Myometrial cell (primary cell): ENCODE measurements around the gene SLC23A1. TPM values are rescaled to one million over a fixed set of nuclear protein-coding genes. Genes with fewer than 3 reads are reported as not detected.

Source experiments
- total RNA-seq: library from RNA; depleted of rRNA; stranded (reverse); fragments of >200 nt; gene quantifications from 2 replicates; pipeline ENCODE4 v1.2.3, GENCODE V29; 2015

The SLC23A1 gene
- total RNA-seq, result not detected in 2 replicates

DNA sequence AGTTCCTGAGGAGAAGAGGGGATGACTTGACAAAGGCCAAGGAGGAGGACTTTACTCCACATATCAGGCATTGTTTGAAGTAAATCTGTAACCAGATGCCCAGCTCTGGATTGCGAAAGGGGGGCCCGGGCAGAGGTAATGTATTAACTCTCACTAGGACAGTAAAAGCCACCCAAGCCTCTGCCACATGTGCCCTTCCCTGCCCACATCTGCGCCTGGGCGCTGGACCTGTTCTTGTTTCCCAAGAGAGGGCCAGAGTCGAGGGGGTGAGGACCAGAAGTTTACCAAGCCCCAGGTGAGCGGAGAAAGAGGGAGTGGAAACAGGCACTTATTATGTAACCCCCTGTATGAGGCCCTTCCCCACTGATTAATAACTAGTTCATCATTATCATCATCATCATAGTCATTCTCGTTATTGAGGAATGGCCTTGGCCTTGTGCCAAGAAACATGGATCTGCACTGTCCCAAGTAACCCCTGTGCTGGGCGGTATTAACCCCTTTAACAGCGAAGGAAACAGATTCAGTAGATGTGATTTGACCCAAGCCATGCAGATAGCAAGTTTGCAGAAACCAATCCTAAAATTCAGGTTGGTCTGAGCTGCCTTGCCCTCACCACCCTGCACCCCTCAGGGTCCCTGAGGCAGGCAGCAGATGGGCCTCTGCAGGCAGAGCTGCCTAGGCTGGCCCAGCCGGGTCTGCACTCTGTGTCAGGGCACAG is at the start of gene SLC23A1:
SLC23A1 (minus strand) TSS at position 23 of the 718 bp plus-strand sequence. CDS start 44 bp downstream, outside the sequence.

DNA sequence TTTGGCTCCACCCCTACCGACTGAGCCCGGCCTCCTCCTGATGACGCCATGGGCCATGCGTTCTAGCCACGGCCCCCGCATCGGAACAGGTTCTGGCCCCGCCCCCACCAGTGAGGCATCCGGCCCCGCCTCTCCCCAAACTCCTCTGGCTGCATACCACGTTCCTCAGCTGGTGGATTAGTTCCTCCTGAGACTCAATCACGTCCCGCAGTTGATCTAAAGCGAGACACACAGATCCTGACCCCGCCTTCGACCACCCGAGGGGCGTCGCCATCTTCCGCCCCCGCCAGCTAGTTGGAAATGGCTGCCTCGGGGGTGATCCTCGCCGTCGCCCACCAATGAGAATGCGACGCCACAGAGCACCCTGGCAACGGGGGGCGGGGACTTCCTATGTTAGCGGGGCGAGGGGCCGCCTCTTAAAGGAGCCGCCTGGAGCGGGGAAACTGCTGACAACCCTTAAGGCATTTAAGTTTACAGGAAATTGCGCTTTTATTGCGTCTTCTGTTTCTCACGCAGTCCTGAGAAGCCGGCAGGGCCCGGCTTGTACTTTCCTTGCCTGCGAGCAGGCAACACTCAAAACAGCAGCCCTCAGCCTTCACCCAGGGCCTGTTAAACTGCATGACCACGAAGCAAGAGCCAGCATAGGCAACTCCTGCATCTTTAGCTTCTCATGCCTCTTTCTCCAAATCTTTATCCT is 20.8 kb upstream of the SLC23A1 start, which contains the start of gene SPATA24:
SPATA24 (minus strand) TSS at position 303 of the 697 bp plus-strand sequence; CDS start at position 274, 29 bp downstream.

DNA sequence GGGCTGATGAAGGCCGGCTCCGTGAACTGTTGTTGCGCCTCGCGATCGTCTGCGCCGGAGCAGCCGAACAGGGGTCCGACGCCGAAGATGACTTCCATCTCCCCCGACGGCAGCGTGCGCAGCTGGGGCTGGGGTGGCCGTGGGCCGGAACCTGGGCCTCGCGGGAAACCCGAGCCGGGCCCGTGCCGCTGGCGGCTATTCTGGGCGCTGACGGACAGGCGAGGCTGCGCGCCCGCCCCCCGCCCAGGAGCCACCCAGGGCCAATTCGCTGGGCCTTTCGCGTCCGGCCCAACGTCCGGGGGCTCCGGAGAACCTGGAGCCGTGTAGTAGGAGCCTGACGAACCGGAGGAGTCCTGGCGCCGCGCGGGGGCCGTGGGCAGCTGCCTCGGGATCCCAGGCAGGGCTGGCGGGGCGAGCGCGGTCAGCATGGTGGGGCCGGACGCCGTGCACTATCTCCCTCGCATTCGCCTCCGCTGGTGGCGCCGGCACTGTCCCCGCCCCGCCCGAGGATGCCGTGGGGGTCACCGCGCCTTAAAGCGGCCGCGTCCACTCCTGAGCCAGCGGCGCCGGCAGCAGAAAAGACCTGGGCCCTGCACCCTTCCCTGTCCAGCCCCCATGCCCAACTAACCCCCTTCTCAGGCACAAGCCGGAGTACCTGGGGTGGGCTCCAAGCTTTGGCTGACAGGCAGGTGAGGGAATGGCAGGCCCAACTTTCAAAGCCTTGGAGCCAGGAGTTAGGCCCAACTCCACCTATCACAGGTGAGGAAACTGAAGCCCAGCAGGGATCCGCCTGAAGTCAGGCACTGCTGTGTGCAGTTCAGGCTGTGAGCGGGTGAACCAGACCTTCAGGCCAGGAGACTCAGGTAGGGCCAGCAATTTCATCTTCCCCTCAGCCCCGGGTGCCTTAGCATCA is 11.8 kb upstream of the SLC23A1 start, which contains the start of gene PROB1:
PROB1 (minus strand) TSS at position 451 of the 913 bp plus-strand sequence; CDS start at position 428, 23 bp downstream.

DNA sequence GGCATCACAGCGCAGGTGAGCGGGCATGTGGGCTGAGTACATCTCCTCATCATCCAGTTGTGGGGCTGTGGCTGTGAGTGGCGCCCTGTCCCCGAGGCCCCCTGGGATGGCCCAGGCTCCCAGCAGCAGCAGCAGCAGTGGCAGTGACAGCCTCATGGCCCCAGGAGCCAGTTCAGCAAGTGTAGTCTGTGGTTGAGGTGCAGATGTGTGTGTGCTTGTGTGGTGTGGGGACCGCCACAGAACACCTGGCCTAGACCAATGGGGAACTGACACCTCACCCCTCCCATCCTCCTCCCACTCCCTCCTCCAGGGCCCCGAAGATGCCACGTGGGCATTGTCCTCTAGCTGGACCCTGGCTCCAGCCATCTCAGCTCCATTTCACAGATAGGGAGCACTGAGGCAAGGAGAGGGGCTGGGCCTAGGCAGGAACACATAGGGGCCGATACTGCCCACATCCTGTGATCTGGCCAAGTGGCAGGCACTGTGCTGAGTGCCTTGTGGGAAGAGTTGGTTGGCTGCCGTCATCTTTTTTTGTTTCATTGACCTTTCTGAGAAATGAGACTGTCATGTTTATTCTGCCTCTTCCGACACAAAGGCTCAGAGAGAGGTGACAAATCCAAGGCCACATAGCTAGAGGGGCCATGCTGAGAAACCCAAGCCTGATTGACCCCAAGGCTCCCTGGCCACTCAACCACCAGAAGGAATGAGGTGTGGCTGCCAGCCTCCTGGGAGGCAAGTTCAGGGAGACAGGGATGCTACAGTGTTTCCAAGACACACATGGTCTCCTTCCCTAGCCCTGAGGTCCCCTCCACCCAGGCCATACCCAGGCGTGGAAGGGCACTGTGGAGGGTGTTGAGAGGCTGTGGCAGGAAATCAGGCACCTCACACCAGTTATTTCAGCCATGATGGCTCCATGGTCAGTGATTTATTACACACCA is 6.9 kb upstream of the SLC23A1 start, which contains the start of gene MZB1:
MZB1 (minus strand) TSS at position 213 of the 938 bp plus-strand sequence; CDS start at position 156, 57 bp downstream.

GRCh38 chr5:139341689-139342422 is 41.2 kb downstream of the SLC23A1 start, which contains the start of gene PAIP2:
Gene PAIP2 (plus strand): TSS chr5:139341854. CDS start chr5:139363785, 21,931 bp downstream.

Other genes starting within 250 kb of the SLC23A1 start
- 71.2 and 72.1 TPM in 2 replicates for gene SIL1, start 184.9 kb downstream of the SLC23A1 start, total RNA-seq
- gene MATR3, start 89.6 kb downstream of the SLC23A1 start, total RNA-seq, result 187 and 199 TPM in 2 replicates
- gene PAIP2, start 41.4 kb downstream of the SLC23A1 start, total RNA-seq, result 48.4 and 72.7 TPM in 2 replicates
- 0.29 TPM in 1 of 2 replicates, not detected in the other for gene MZB1, start 6.6 kb upstream of the SLC23A1 start, total RNA-seq
- gene PROB1, start 11.8 kb upstream of the SLC23A1 start, total RNA-seq, result 2.3 and 2.8 TPM in 2 replicates
- gene SPATA24, start 20.8 kb upstream of the SLC23A1 start, total RNA-seq, result 0.29 and 4.3 TPM in 2 replicates
- 3.5 and 11.7 TPM in 2 replicates for gene DNAJC18, start 56.2 kb upstream of the SLC23A1 start, total RNA-seq
- gene ECSCR, start 79.4 kb upstream of the SLC23A1 start, total RNA-seq, result not detected in 2 replicates
- not detected in 2 replicates for gene SMIM33, start 87.7 kb upstream of the SLC23A1 start, total RNA-seq
- 43.0 and 48.2 TPM in 2 replicates for gene STING1, start 99.5 kb upstream of the SLC23A1 start, total RNA-seq
- 90.8 and 101 TPM in 2 replicates for gene UBE2D2, start 178.0 kb upstream of the SLC23A1 start, total RNA-seq